Middle frontal gyrus (tissue), 1 donor: Measurements from ENCODE around the gene TBC1D4.

Source experiments
- DNase-seq: peaks from one replicate; pipeline ENCODE4 v3.0.0-alpha.2; 2015; ENCODE audit warnings: low spot score; ENCODE audit errors: extremely low spot score

The TBC1D4 gene

GRCh38 chr13:75395066-75395465 lies 86.9 kb downstream of the TBC1D4 start:
- no peak for DNase-seq

GRCh38 chr13:75393839-75394520 lies 88.0 kb downstream of the TBC1D4 start:
- DNase-seq: no peak

- DNase-seq: no peak
Observed at GRCh38 chr13:75391432-75392100, 90.4 kb downstream of the TBC1D4 start.

DNA sequence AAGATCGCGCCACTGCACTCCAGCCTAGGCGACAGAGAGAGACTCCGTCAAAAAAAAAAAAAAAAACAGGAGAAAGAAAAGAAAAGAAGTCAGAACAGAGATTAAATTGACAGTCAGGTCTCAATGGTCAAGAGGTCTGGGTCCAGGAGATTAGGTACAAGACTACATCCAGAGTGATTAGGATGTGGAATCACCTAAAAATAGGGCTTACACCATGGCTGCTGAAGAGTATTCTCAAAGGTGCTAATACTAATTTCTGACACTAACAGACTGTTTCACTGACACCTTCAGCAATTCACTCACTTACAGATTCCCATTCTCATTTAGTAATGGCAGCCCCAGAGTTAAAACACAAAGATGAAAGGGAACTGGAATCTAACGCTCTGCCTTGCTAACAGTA lies 91.7 kb downstream of the TBC1D4 start:
- no peak for DNase-seq

DNA sequence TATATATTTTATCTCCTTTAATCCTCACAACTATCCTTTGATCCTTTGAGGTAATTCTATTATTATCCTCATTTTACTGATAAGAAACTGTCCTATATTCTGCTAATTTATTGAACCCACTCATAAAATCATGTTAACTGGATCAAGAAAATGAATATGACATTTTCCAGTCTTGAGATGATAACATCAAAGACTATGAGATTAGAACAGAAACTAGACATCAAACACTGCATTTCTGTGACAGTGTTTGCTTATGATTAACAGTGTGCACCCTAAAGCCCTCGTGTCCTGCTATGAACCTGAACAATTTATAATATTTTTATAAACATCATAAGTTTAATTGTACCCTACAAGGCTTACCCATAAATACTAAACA lies 96.3 kb downstream of the TBC1D4 start:
- DNase-seq: no peak

- no peak for DNase-seq
Observed at GRCh38 chr13:75384879-75385707, 96.9 kb downstream of the TBC1D4 start.

DNA sequence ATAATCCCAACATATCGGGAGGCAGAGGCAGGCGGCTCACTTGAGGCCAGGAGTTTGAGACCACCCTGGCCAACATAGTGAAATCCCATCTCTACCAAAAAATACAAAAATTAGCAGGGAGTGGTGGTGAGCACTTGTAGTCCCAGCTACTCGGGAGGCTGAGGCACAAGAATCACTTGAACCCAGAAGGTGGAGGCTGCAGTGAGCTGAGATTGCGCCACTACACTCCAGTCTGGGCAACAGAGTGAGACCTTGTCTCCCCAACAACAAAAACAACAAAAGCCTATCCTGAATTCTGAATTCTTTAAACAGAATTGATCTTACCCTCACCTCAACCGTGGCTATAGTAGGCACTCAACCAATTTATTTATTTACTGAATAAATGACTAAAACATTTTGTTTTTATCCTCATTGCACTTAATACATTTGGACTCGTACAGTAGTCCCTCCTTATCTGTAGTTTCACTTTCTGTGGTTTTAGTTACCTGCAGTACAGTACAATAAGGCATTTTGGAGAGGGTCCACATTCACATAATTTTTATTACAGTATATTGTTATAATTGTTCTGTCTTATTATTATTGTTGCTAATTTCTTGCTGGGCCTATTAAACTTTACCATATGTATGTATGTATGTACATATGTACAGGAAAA lies 98.8 kb downstream of the TBC1D4 start:
- no peak for DNase-seq

GRCh38 chr13:75378301-75378700 lies 103.7 kb downstream of the TBC1D4 start:
- no peak for DNase-seq

- no peak for DNase-seq
Observed at GRCh38 chr13:75376792-75377402, 105.1 kb downstream of the TBC1D4 start.

DNA sequence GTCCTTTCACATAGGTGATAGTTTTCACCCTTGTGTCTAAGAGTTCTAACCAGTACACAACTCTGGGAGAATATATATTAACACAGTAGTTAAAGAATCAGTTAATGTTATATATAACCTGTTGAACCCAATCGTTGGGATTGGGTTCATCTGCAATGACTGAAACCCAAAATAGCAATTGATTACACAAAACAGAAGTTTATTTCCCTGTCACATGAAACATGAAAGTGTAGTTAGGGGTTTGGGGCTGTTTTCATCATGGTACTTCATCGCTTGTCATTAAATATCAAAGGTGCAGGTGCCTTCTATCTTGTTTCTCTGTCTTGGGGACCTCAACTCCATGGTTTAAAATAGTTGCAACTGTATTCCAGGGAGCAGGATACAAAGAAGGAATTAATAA lies 106.6 kb downstream of the TBC1D4 start:
- no peak for DNase-seq

DNA sequence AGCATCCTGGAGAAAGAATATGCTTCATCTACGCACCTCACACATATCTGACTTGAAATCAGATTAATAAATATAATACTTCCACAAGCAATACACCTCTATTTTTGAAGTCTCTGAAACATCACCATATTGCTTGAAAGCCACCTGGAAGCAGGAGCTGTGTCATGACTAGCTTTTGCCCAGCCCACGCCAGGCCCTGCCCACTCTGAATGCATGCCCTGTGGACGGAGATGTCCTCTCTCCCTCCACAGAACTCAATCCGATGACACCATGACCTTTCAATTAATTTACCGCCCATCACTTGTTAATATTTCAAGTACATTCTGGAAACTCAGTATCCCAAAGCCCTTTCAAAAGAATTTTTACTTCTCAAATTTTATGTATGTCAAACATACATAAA lies 108.0 kb downstream of the TBC1D4 start:
- DNase-seq: no peak

DNA sequence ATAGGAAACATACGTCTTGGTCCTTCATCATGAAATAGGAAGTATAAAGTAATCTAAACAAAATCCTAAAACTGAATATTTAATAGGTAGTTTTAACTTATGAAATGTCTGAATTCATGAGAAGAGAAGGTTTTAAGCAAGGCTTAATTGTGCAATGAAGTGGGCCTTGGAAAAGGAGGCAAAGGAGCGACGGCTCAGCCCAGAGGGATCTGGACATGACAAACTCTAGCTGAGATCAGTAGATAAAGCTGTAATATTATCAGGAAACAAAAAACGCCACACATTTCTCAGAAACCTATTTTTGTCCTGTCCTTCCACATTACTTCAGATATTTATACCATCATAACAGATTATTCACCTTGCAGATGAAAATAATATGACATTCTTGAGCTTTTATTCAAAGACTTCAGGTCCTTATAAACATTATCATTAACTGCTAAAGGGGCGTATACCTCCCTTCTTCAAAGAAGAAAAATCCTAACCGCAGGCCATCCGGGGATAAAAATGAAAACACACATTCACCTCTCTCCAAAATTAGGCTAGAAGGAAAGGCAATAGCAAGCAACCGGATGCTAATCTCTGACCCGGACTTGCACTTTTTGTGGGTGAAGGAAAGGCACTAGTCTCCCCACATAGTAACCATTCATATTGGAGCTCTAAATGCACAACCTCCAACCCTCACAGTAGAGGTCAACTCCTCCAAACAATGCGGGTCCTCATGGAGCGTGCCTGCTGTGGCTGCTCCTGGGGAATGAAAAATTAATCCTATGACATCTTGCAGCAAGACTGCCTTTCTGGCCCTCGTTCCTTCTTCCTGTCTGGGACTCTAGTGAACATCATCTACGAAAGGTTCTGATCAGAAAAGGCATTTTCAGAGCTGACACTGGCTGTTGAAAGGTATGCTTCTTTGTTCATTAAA lies 108.8 kb downstream of the TBC1D4 start:
- no peak for DNase-seq

DNA sequence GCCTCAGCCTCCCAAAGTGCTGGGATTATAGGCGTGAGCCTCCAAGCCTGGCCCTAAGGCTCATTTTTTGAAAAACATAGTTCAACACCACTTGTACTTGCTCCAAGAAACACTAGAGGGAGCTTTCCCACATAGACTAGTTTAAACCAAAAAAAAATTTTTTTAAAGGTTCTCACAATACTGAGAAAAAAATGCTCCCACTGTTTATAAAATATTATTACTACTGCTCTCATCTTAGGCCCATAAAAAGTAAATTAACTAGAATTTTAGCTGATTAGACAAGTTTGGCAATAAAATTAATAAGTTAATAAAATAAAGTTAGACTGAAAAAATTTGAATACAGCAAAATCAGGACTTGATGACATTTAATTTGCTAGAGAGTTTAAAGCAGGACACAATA lies 109.5 kb downstream of the TBC1D4 start:
- DNase-seq: peak; percentile 12

DNA sequence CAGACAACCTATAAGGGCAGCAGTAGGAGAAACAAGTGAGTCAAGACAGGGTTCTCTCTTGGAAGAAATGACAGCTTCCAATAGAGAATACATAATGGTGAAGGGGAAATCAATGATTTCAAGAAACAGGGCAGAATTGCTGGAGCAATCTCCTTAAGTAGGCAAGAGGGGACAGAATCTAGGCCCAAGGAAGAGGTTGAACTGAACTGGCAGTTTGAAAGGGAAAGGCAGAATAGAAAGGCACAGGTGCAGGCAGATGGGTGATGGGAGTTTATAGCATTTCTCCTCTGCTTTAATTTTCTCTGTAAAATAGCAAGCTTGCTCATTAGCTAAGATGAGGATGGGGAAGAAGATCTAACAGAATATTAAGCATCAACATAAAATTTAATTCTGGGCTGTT lies 110.8 kb downstream of the TBC1D4 start:
- DNase-seq: no peak

DNA sequence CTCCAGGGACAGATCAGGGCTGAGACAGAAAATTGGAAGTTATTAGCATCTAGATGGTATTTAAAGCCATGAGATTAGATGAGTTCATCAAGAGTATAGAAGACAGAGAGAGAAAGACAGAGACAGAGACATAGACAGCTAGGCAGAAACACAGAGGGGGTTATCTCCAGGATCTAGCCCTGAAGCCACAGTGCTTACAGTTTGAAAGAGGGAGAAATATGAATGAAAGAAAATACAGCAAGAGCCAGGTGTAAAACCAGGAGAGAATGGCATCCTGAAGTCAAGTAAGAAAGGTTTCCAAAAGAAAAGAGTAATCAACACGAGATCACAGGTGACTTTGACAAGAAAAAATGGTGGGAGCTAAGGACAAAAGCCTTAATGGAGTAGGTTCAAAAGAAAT lies 111.2 kb downstream of the TBC1D4 start:
- DNase-seq: no peak

- DNase-seq: no peak
Observed at GRCh38 chr13:75369981-75370380, 112.0 kb downstream of the TBC1D4 start.

DNA sequence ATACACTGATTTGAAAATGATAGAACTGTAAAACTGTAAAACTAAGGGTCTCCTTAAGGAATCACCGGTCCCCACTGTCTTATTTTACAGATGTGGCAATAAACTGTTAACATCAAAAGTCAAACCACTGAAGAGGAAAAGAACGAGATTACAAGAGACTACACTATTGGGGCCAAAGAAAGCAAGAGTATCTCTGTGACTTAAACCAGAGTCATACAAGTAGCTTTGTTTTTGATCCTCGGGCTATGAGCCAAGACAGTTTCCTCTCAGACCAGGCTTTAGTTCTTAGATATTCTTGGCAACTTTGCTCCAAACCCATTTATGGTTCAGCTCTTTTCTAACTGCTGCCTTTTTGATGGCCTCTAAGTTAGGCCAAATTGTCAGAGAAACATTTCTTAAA lies 113.8 kb downstream of the TBC1D4 start:
- DNase-seq: no peak

DNA sequence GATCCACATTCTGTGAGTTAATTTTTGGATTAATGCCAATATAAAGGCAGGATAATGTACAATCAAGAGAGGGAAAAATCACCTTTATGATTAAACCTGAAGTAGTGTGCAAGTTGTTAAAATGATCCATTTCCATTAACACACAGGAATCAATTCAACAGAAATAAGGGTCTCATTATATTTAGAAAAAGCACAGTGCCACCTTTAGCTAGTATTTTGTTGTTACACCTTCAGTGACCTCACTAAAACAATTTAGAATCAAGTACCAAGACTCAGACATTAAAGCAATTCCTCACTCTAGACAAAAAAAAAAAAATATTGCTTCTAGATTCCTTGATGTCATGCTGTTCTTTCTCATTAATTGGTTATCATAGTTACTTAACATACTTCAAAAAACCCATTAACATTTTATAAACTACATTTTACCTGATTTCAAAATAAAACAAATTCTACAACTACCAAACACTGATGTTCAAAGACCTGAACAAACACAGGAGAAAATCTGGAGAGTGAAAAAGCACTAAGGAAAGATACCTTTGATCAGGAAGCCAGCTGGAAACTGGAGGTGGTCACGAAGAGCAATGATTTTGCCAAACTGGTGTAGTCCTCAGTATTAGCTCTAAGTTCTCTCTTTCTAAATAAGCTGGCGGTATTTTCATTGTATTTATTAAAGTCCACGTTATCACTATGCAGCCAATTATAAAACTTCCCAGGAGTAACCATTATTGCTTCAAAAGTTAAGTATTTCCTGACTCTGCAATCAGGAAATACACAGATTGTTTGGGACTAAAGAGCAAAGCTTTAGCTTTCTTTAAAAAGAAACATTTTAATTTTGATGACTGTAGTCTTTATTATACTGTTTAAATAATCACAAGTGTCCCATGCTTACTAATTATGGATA lies 115.3 kb downstream of the TBC1D4 start:
- no peak for DNase-seq

GRCh38 chr13:75365724-75366173 lies 116.2 kb downstream of the TBC1D4 start:
- no peak for DNase-seq
